H9 (cell line): ENCODE results near the gene SMURF1. TPM values are rescaled to one million over a fixed set of nuclear protein-coding genes. Genes with fewer than 3 reads are reported as not detected.

Source experiments
- DNase-seq: peaks from one replicate; pipeline ENCODE4 v3.0.0-alpha.2; 2017
- H2AFZ ChIP-seq: one replicate; pipeline ENCODE4 v1.6.1; 2013; ENCODE audit warnings: mild to moderate bottlenecking, low read length, control low read depth, moderate library complexity
- H2AK5ac ChIP-seq: 2 replicates; pipeline ENCODE4 v1.6.1; 2013; ENCODE audit warnings: low read length, control low read depth, mixed read lengths; ENCODE audit not compliant: insufficient read length
- H2BK120ac ChIP-seq: one replicate; pipeline ENCODE4 v1.6.1; 2013; ENCODE audit warnings: low read depth, mild to moderate bottlenecking, low read length, control low read depth, inconsistent platforms; ENCODE audit not compliant: poor library complexity, severe bottlenecking
- H2BK12ac ChIP-seq: 2 replicates; pipeline ENCODE4 v1.6.1; 2013; ENCODE audit warnings: low read length, control low read depth, mixed read lengths, low read depth; ENCODE audit not compliant: insufficient read length
- H2BK15ac ChIP-seq: 2 replicates; pipeline ENCODE4 v1.6.1; 2013; ENCODE audit warnings: low read depth, low read length, control low read depth
- H2BK20ac ChIP-seq: one replicate; pipeline ENCODE4 v1.6.1; 2013; ENCODE audit warnings: low read depth, mild to moderate bottlenecking, low read length, control low read depth, inconsistent platforms; ENCODE audit not compliant: poor library complexity, severe bottlenecking
- H2BK5ac ChIP-seq: 2 replicates; pipeline ENCODE4 v1.6.1; 2013; ENCODE audit warnings: low read length, control low read depth, mixed read lengths; ENCODE audit not compliant: insufficient read length
- H3K14ac ChIP-seq: 2 replicates; pipeline ENCODE4 v1.6.1; 2013; ENCODE audit warnings: low read length, control low read depth; ENCODE audit not compliant: insufficient read depth
- H3K18ac ChIP-seq: 2 replicates; pipeline ENCODE4 v1.6.1; 2013; ENCODE audit warnings: low read depth, mild to moderate bottlenecking, mixed read lengths, low read length, control low read depth; ENCODE audit not compliant: insufficient read length
- H3K23ac ChIP-seq: 2 replicates; pipeline ENCODE4 v1.6.1; 2013; ENCODE audit warnings: low read length, control low read depth, mixed read lengths, low read depth; ENCODE audit not compliant: insufficient read length
- H3K23me2 ChIP-seq: 2 replicates; pipeline ENCODE4 v1.6.1; 2013; ENCODE audit warnings: low read depth, mild to moderate bottlenecking, mixed read lengths, low read length, control low read depth; ENCODE audit not compliant: insufficient read length, poor library complexity, severe bottlenecking
- H3K27ac ChIP-seq: 2 replicates; pipeline ENCODE4 v1.5.1; 2013; ENCODE audit warnings: low read length, control low read depth, mixed read lengths, low read depth; ENCODE audit not compliant: insufficient read length
- H3K27me3 ChIP-seq: 2 replicates; pipeline ENCODE4 v1.6.1; 2013; ENCODE audit warnings: low read length, control low read depth, inconsistent platforms; ENCODE audit not compliant: insufficient read depth
- H3K4ac ChIP-seq: 2 replicates; pipeline ENCODE4 v1.6.1; 2013; ENCODE audit warnings: low read depth, mild to moderate bottlenecking, control low read depth, inconsistent platforms, low read length, moderate library complexity
- H3K4me1 ChIP-seq: 2 replicates; pipeline ENCODE4 v1.6.1; 2013; ENCODE audit warnings: low read length, control low read depth, inconsistent platforms; ENCODE audit not compliant: insufficient read depth
- H3K4me2 ChIP-seq: 2 replicates; pipeline ENCODE4 v1.6.1; 2013; ENCODE audit warnings: low read length, control low read depth, mixed read lengths; ENCODE audit not compliant: insufficient read length, insufficient read depth
- H3K56ac ChIP-seq: 2 replicates; pipeline ENCODE4 v1.6.1; 2013; ENCODE audit warnings: low read depth, mild to moderate bottlenecking, mixed read lengths, low read length, control low read depth; ENCODE audit not compliant: insufficient read length
- H3K79me1 ChIP-seq: 2 replicates; pipeline ENCODE4 v1.6.1; 2013; ENCODE audit warnings: low read depth, mild to moderate bottlenecking, moderate library complexity, low read length, control low read depth, inconsistent platforms; ENCODE audit not compliant: insufficient read depth, poor library complexity, severe bottlenecking
- H3K79me2 ChIP-seq: 2 replicates; pipeline ENCODE4 v1.6.1; 2013; ENCODE audit warnings: low read length, control low read depth, inconsistent platforms; ENCODE audit not compliant: insufficient read depth
- H3K9ac ChIP-seq: 2 replicates; pipeline ENCODE4 v1.6.1; 2013; ENCODE audit warnings: low read length, control low read depth, mixed read lengths; ENCODE audit not compliant: insufficient read length; ENCODE audit errors: extremely low read depth
- H3K9me3 ChIP-seq: one replicate; pipeline ENCODE4 v1.6.1; 2013; ENCODE audit warnings: low read depth, low read length, inconsistent platforms; ENCODE audit not compliant: control insufficient read depth
- H3T11ph ChIP-seq: one replicate; pipeline ENCODE4 v1.6.1; 2013; ENCODE audit warnings: mild to moderate bottlenecking, low read length, control low read depth, inconsistent platforms
- H4K20me1 ChIP-seq: one replicate; pipeline ENCODE4 v1.6.1; 2013; ENCODE audit not compliant: control insufficient read depth, insufficient read length, insufficient read depth
- H4K5ac ChIP-seq: 2 replicates; pipeline ENCODE4 v1.6.1; 2013; ENCODE audit warnings: low read depth, mild to moderate bottlenecking, mixed read lengths, low read length, control low read depth; ENCODE audit not compliant: insufficient read length
- H4K8ac ChIP-seq: replicated peaks from 2 replicates; pipeline ENCODE4 v1.6.1; 2013; ENCODE audit warnings: low read length, control low read depth, mixed read lengths, low read depth; ENCODE audit not compliant: insufficient read length
- H4K91ac ChIP-seq: 2 replicates; pipeline ENCODE4 v1.6.1; 2013; ENCODE audit warnings: low read depth, mild to moderate bottlenecking, moderate library complexity, mixed read lengths, low read length, control low read depth; ENCODE audit not compliant: insufficient read length
- H3K27ac Mint-ChIP-seq, 3 experiments: 2 replicates in 2 of 3; 3 replicates in 1 of 3; pipeline ENCODE4 v1.8.0; 2020 to 2021; ENCODE audit warnings: mixed read lengths in 3 of 3, mild to moderate bottlenecking in 1 of 3, moderate library complexity in 1 of 3
- H3K27me3 Mint-ChIP-seq: 2 replicates; pipeline ENCODE4 v1.8.0; 2021; ENCODE audit warnings: low read depth, mild to moderate bottlenecking, moderate library complexity, mixed read lengths
- H3K36me3 Mint-ChIP-seq, 3 experiments: 2 replicates in 2 of 3; 3 replicates in 1 of 3; pipeline ENCODE4 v1.8.0; 2020 to 2021; ENCODE audit warnings: low read depth in 3 of 3, mixed read lengths in 3 of 3; ENCODE audit not compliant: insufficient read depth in 1 of 3
- H3K4me1 Mint-ChIP-seq, 2 experiments: 2 replicates each; pipeline ENCODE4 v1.8.0; 2020; ENCODE audit warnings: mixed read lengths in 2 of 2
- H3K4me3 Mint-ChIP-seq, 2 experiments: 2 replicates in 1 of 2; 3 replicates in 1 of 2; pipeline ENCODE4 v1.8.0; 2020 to 2021; ENCODE audit warnings: mild to moderate bottlenecking in 2 of 2, mixed read lengths in 2 of 2, moderate library complexity in 1 of 2
- H3K9me3 Mint-ChIP-seq, 2 experiments: 2 replicates in 1 of 2; 3 replicates in 1 of 2; pipeline ENCODE4 v1.8.0; 2020; ENCODE audit warnings: mild to moderate bottlenecking in 2 of 2, mixed read lengths in 2 of 2, moderate library complexity in 1 of 2
- CTCF ChIP-seq: fragments of 200-600 bp; sonication (generic); conservative IDR thresholded peaks from 3 replicates; pipeline ENCODE4 v1.8.0; 2021; ENCODE audit warnings: antibody characterized with exemption, mild to moderate bottlenecking
- WGBS: extraction: QIAGEN DNeasy Blood & Tissue Kit; methylation state at CpG from one replicate; pipeline ENCODE4 v1.1.7; 2013; ENCODE audit warnings: missing lambda C conversion rate, low lambda C conversion rate, mixed read lengths; ENCODE audit not compliant: insufficient read length; ENCODE audit errors: extremely low coverage; 5-methylcytosine and 5-hydroxymethylcytosine counted together
- total RNA-seq: library from RNA; stranded (reverse); gene quantifications from 2 replicates; pipeline ENCODE4 v1.2.1, GENCODE V29; 2021

The SMURF1 gene
- total RNA-seq, 1 experiment from 2014 or later, result 29.4 TPM

GRCh38 chr7:99034932-99035722, 108.8 kb downstream of the SMURF1 start:
- no peak overlapping the region for H4K8ac ChIP-seq
- H2AFZ ChIP-seq, result no peak overlapping the region
- TF ChIP-seq CTCF, result no peak
- H3K23ac ChIP-seq, result no peak overlapping the region
- H2AK5ac ChIP-seq, result no peak overlapping the region
- Mint-ChIP-seq H3K9me3 (no peaks in the 10 kb centered on the region), H3K36me3 (peaks cover 54 to 94% (median 80%) of the 10 kb centered on the region in 3 experiments), H3K4me1 (no peaks in the 10 kb centered on the region), H3K27ac (peak overlapping the region; percentile 37 to 59 (median 57); a peak in 4 of 7 replicates), H3K27me3 (no peaks in the 10 kb centered on the region; the same call in 1 of the 2 replicates), H3K4me3 (no peak overlapping the region)
- no peak overlapping the region for H3K14ac ChIP-seq
- H3K79me1 ChIP-seq, result no peaks in the 10 kb centered on the region
- no peaks in the 10 kb centered on the region for H3K27me3 ChIP-seq
- no peak overlapping the region for H3T11ph ChIP-seq
- no peak overlapping the region for H3K4me2 ChIP-seq
- no peak overlapping the region for H4K5ac ChIP-seq
- H4K20me1 ChIP-seq, result no peaks in the 10 kb centered on the region
- H3K9me3 ChIP-seq, result no peaks in the 10 kb centered on the region
- H2BK15ac ChIP-seq, result no peak overlapping the region
- no peaks in the 10 kb centered on the region for H3K4me1 ChIP-seq
- H2BK120ac ChIP-seq, result no peak overlapping the region
- no peak overlapping the region for H3K4ac ChIP-seq
- no peak overlapping the region for H2BK20ac ChIP-seq
- DNase-seq, result no peak
- H3K23me2 ChIP-seq, result no peaks in the 10 kb centered on the region
- no peak overlapping the region for H3K56ac ChIP-seq
- H3K79me2 ChIP-seq, result no peaks in the 10 kb centered on the region
- H4K91ac ChIP-seq, result no peak overlapping the region
- no peak overlapping the region for H3K27ac ChIP-seq
- H2BK5ac ChIP-seq, result no peak overlapping the region
- H2BK12ac ChIP-seq, result no peak overlapping the region
- H3K18ac ChIP-seq, result no peak overlapping the region
- H3K9ac ChIP-seq, result no peak overlapping the region
- no CpG with 5 or more reads among the region's 30 CpGs for WGBS
